Activated naive CD8-positive, alpha-beta T cell treated with anti-CD3 and anti-CD28 coated beads, Interleukin-2, amount 10 ng/mL, durations not matched to agents 7 days and 5 days (primary cell): Measurements from ENCODE around the gene SDC1. TPM values are rescaled to one million over a fixed set of nuclear protein-coding genes. Genes with fewer than 3 reads are reported as not detected.
"Not testable (repeated sequence)": the region's sequence is repeated elsewhere in the genome, so short reads cannot be mapped to it uniquely, and the experiment has no call there.

Experiments used
- ATAC-seq: fragments of 150-1000 bp; cut with Tn5 transposase; one replicate; pipeline ENCODE4 v1.10.0; 2021; ENCODE audit warnings: low read depth, moderate library complexity
- POLR2A ChIA-PET: fragments of 350-600 bp; sonication (Branson Sonifier 250); formaldehyde crosslinking; loops from one replicate; lab custom pipeline; 2021; ENCODE audit warnings: antibody characterized with exemption; lab: Charles Lee
- DNase-seq: peaks from one replicate; pipeline ENCODE4 v3.0.0; 2021
- H3K27ac Mint-ChIP-seq: one replicate; pipeline ENCODE4 v1.8.0; 2022; ENCODE audit warnings: mild to moderate bottlenecking, mixed read lengths
- H3K27me3 Mint-ChIP-seq: one replicate; pipeline ENCODE4 v1.8.0; 2022; ENCODE audit warnings: mild to moderate bottlenecking, moderate library complexity, mixed read lengths
- H3K36me3 Mint-ChIP-seq: one replicate; pipeline ENCODE4 v1.8.0; 2021; ENCODE audit warnings: mild to moderate bottlenecking, mixed read lengths
- H3K4me1 Mint-ChIP-seq: one replicate; pipeline ENCODE4 v1.8.0; 2021; ENCODE audit warnings: mixed read lengths
- H3K4me3 Mint-ChIP-seq: one replicate; pipeline ENCODE4 v1.8.0; 2022; ENCODE audit warnings: mild to moderate bottlenecking, moderate library complexity, mixed read lengths
- H3K9me3 Mint-ChIP-seq: one replicate; pipeline ENCODE4 v1.8.0; 2021; ENCODE audit warnings: mixed read lengths
- total RNA-seq, 2 experiments: library from RNA; stranded (reverse); gene quantifications; one replicate each; pipeline ENCODE4 v1.2.3, GENCODE V29; 2021

SDC1 gene, protein sequence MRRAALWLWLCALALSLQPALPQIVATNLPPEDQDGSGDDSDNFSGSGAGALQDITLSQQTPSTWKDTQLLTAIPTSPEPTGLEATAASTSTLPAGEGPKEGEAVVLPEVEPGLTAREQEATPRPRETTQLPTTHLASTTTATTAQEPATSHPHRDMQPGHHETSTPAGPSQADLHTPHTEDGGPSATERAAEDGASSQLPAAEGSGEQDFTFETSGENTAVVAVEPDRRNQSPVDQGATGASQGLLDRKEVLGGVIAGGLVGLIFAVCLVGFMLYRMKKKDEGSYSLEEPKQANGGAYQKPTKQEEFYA
- total RNA-seq: under 1 TPM in 1 of 2 experiments, not detected in 1; 0.22 TPM

DNA sequence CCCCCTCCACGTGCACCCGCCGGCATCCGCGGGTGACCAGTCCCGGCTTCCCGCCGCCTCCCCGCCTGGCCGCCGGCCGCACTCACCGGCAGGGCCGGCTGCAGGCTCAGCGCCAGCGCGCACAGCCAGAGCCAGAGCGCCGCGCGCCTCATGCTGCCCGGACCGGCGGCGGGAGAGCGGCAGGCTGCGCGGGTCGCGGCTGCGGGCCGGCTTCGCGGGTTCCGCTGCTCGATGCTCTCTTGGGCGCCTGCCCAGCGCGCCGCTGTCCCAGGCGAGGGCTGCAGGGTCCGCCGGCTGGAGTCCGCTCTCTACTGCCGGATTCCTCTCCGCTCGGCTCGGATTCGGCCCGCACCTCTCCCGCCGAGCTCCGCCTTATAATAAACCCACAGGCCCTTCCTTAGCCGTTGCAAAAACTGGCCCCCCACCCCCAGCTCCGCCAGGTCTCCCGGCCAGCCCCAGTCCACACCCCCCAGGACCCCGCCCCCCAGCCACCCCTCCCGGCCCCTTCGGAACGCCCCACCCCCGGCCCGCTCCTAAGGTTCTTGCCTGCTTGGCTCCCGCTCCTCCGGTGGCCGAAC, at the start of gene SDC1:
SDC1 (minus strand) TSS at position 415 of the 578 bp plus-strand sequence; CDS start at position 152, 263 bp downstream.
- Mint-ChIP-seq H3K4me3 (peak within 1 kb of the TSS; percentile 54), H3K9me3 (no peaks in the 10 kb centered on the region), H3K27ac (no peak within 1 kb of the TSS), H3K36me3 (no peaks in the 10 kb centered on the region), H3K4me1 (peaks cover 6% of the 10 kb centered on the region), H3K27me3 (peaks cover 65% of the 10 kb centered on the region)
- DNase-seq (peak; percentile 52), ATAC-seq (no peak)
- POLR2A ChIA-PET: no interaction called here

DNA sequence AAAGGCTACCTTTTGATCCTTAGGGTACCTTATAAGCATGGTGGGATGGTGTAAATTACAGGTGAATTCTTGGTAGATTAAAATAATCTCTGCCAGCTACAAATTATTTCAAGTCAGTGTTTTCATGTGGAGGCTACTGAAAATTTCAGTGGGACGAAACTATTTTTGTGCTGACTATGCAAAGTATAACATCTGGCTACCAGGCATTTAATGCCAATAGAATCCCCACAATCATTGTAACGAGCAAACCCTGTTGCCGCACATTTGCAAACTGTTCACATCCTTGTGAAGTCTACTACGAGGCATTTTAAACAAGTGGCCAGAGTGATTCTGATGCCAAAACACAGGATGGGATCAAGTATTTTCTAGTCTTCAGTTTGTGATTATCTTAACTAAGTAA, 48.1 kb upstream of the SDC1 start:
- POLR2A ChIA-PET: no interaction called here
- Mint-ChIP-seq H3K27ac (no peak overlapping the region), H3K27me3 (no peaks in the 10 kb centered on the region), H3K4me3 (no peak overlapping the region), H3K36me3 (peaks cover 31% of the 10 kb centered on the region), H3K4me1 (peaks cover 3% of the 10 kb centered on the region), H3K9me3 (no peaks in the 10 kb centered on the region)
- DNase-seq: no peak
- no peak for ATAC-seq

DNA sequence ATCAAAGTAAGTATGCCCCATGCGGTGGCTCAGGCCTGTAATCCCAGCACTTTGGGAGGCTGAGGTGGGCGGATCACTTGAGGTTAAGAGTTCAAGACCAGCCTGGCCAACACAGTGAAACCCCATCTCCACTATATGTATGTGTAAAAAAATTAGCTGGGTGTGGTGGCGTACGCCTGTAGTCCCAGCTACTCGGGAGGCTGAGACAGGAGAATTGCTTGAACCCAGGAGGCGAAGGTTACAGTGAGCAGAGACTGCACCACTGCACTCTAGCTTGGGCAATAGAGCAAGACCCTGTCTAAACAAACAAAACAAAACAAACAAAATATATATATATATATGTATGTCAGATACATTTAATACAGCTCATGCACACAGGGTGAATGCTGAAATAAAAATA, 43.4 kb upstream of the SDC1 start:
- POLR2A ChIA-PET: not testable (repeated sequence)

DNA sequence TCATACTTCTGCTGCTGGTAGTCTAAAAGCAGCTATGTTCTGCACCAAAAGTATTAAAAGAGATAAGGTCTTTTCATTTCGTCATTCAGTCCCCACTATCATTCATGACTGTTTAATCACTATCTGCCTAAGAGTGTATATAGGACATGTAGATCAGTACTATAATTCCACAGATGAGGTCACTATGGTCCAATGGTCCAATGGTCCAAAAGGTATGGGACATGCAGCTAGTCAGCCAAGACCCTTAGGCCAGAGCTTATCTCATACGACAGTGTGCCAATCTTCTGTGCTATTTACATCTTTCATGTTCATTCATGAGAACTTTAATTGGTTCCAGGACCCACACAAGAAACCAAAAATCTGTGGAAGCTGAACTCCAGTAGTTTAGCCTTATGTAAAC, 42.6 kb upstream of the SDC1 start:
- H3K36me3 Mint-ChIP-seq: peaks cover 26% of the 10 kb centered on the region
- POLR2A ChIA-PET: no interaction called here
- DNase-seq (no peak), ATAC-seq (no peak)
- H3K27ac Mint-ChIP-seq: no peak overlapping the region
- H3K9me3 Mint-ChIP-seq: no peaks in the 10 kb centered on the region
- H3K4me3 Mint-ChIP-seq: no peak overlapping the region
- H3K27me3 Mint-ChIP-seq: no peaks in the 10 kb centered on the region
- H3K4me1 Mint-ChIP-seq: peaks cover 16% of the 10 kb centered on the region

More for the DNA sequence above, 43.4 kb upstream of the SDC1 start:
- not testable (repeated sequence) for DNase-seq, H3K27me3 Mint-ChIP-seq, H3K27ac Mint-ChIP-seq, ATAC-seq, H3K4me3 Mint-ChIP-seq, H3K9me3 Mint-ChIP-seq
- peaks cover 29% of the 10 kb centered on the region for H3K36me3 Mint-ChIP-seq
- peaks cover 16% of the 10 kb centered on the region for H3K4me1 Mint-ChIP-seq

DNA sequence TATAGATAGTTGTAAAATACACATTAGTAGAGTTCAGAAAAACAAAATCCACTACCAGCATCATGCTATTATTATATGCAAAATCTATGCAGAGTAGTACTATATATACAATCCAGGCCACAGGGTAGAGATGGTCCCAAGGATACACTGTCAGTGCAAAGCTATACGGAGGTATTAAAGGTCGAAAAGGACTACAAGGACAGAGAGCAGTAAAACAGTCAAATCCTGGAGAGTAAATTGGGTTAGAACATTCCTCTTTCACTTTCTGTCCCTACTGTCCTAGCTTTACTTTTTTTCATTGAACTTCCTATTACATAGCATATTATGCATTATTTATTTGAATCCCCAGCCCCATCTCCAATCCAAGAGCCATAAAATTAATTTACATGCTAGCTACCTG, 39.7 kb upstream of the SDC1 start:
- POLR2A ChIA-PET: interaction anchor here (0.7 to 1.0 kb wide), 2 partner anchors 335 to 363 kb away, joined by 3 to 4 read pairs; partner anchors contain the start of gene TTC32
- no peak overlapping the region for H3K27ac Mint-ChIP-seq
- no peaks in the 10 kb centered on the region for H3K27me3 Mint-ChIP-seq
- ATAC-seq: no peak
- H3K4me1 Mint-ChIP-seq: peaks cover 16% of the 10 kb centered on the region
- no peak for DNase-seq
- H3K9me3 Mint-ChIP-seq: no peaks in the 10 kb centered on the region
- no peak overlapping the region for H3K4me3 Mint-ChIP-seq
- peaks cover 15% of the 10 kb centered on the region for H3K36me3 Mint-ChIP-seq

DNA sequence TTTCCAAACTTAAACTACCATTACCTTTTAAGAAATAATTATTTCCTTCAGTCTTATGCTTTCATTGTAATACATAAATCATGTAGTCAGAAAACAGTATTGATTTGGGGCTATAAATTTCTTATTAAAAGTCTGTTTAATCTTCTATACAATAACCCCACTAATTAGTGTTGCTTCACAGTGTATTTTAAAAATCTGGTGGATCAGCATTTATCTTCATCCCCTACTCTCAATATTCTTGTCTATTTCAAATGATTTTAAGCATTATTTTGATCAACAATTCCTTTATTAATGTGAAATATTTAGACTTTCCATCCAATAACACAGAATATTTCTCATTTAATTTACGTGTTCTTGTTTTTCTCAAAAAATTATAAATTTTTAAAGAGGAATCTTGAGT, 32.5 kb upstream of the SDC1 start:
- POLR2A ChIA-PET: no interaction called here
- no peaks in the 10 kb centered on the region for H3K27me3 Mint-ChIP-seq
- no peak for ATAC-seq
- no peaks in the 10 kb centered on the region for H3K9me3 Mint-ChIP-seq
- no peak overlapping the region for H3K4me3 Mint-ChIP-seq
- H3K27ac Mint-ChIP-seq: no peak overlapping the region
- DNase-seq: no peak
- peaks cover 2% of the 10 kb centered on the region for H3K4me1 Mint-ChIP-seq
- peaks cover 20% of the 10 kb centered on the region for H3K36me3 Mint-ChIP-seq

DNA sequence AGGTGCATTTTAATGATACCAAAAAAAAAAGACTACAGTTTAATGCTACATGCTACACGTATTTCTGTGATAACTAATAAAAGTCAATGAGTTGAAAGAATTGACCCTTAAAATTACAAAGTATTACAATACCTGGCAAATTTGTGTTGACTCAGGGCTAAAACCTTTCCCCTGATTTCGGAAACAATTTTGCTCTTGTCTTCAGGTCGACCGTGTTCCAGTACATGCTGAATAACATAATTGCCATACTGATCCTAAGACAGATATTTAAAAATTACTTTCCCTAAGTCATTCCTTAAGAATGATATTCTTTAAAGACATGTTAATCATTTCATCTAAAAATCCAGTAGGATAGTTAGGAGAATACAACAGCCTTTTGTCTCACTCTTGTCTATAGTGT, 29.8 kb upstream of the SDC1 start:
- no peak overlapping the region for H3K4me3 Mint-ChIP-seq
- no peaks in the 10 kb centered on the region for H3K27me3 Mint-ChIP-seq
- ATAC-seq: no peak
- H3K36me3 Mint-ChIP-seq: peaks cover 29% of the 10 kb centered on the region
- POLR2A ChIA-PET: no interaction called here
- no peak for DNase-seq
- no peak overlapping the region for H3K27ac Mint-ChIP-seq
- peaks cover 5% of the 10 kb centered on the region for H3K4me1 Mint-ChIP-seq
- H3K9me3 Mint-ChIP-seq: no peaks in the 10 kb centered on the region

DNA sequence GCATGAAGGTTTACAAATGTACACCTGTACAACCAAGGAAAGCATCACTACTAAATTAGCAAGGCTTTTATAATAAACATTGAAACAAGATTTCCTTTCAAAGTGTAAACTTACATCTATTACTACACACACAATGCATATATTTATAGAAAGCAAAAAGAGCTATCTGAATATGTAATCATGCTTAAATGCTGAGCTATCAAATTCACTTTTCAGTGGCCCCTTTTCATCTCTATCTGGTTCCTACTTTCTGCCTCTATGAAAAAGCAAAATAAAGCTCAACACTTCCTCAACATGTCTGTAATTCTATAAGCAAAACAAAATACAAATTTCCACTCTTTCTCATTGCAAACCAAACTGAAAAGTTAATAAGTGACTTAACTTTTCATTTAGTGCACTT, 25.5 kb upstream of the SDC1 start:
- DNase-seq (no peak), ATAC-seq (no peak)
- Mint-ChIP-seq H3K4me1 (peaks cover 5% of the 10 kb centered on the region), H3K27me3 (no peaks in the 10 kb centered on the region), H3K27ac (no peak overlapping the region), H3K36me3 (peaks cover 45% of the 10 kb centered on the region), H3K9me3 (no peaks in the 10 kb centered on the region), H3K4me3 (no peak overlapping the region)
- POLR2A ChIA-PET: no interaction called here

DNA sequence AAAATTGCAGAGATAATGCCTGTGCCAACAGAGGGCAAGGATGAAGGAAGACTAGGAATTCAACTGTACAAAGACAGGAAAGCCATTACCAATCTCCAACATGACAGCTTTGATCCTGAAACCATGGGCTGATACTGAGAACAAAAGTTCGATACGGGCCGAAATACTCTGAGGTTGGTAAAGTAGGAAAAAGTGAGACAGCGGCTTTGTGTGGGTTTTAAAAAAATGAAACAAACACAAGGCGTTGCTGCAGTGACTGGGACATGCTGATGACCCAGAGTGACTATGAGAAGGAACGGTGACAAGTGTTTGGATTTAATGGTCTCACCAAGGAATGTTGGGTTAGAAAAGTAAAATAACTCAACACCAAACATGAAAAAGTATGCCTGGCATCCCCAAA, 24.2 kb upstream of the SDC1 start:
- ATAC-seq (no peak), DNase-seq (no peak)
- Mint-ChIP-seq H3K36me3 (peaks cover 40% of the 10 kb centered on the region), H3K27me3 (no peaks in the 10 kb centered on the region), H3K27ac (no peak overlapping the region), H3K9me3 (no peaks in the 10 kb centered on the region), H3K4me3 (no peak overlapping the region), H3K4me1 (peaks cover 5% of the 10 kb centered on the region)
- POLR2A ChIA-PET: no interaction called here

DNA sequence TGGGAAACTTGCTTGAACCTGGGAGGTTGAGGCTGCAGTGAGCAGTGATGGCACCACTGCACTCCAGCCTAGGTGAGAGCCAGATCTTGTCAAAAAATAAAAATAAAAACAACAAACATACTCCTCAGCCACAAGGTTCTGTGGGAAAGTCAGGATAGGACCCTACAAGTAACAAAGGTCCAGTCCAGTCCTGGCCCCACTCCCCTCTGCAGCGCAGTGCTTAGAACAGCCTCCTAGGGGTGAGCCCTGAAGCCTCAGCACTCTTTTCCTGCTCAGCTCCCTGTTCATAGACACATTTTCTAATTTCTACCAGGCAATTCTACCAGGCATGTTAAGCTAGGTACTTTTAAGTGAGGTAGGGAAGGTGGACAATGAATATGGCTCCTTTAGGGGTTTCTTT, 22.2 kb upstream of the SDC1 start:
- Mint-ChIP-seq H3K4me1 (peaks cover under 1% of the 10 kb centered on the region), H3K36me3 (peaks cover 32% of the 10 kb centered on the region), H3K9me3 (no peaks in the 10 kb centered on the region), H3K4me3 (no peak overlapping the region), H3K27me3 (no peaks in the 10 kb centered on the region), H3K27ac (no peak overlapping the region)
- POLR2A ChIA-PET: no interaction called here
- no peak for DNase-seq
- no peak for ATAC-seq

DNA sequence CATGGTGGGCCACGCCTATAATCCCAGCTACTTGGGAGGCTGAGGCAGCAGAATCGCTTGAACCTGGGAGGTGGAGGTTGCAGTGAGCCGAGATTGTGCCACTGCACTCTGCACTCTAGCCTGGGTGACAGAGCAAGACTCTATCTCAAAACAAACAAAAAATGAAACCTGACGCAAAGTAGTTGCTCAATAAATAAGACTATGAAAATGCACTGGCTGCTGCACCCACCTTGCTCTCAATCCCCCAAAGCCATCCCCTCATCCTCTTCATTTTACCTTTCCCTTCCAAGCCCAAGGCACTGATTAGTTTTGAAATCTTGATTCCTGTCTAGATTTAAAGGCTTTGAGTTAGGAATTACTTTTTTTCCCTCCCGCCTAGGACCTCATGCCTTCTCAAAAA, 18.7 kb upstream of the SDC1 start:
- not testable (repeated sequence) for H3K27me3 Mint-ChIP-seq

DNA sequence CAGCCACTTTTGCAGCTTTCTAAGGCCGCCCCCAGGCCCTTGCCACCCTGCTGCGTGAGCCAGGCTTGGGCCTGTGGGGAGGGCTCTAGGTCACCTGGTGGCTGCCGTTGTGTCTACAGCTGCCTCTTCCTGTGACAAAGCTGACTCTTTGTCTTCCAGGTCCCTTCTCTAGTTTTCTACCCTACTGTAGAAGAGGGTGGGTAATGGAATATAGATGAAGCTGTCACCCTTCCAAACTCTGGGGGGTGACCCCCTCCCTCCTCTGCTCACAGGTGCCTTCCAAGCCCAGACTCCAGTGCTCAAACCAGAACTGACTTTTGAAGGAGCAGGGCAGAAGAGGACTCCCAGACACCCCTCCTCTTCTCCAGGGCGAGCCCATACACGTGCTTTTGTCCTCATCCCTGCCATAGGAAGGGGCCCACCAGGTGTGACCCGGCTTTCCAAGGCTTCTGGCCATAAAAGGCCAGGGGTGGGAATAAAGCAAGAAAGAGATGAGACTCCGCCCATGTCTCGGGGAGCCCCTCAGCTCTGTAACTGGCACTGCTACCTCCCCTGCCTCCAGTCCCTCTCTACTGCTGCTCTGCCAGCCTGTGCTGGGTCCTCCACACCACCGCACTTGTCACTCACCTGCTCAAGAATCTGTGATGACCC, 17.9 kb upstream of the SDC1 start:
- POLR2A ChIA-PET: no interaction called here
- peak overlapping the region; percentile 55 for H3K27ac Mint-ChIP-seq
- peaks cover 5% of the 10 kb centered on the region for H3K27me3 Mint-ChIP-seq
- no peak for DNase-seq
- H3K4me1 Mint-ChIP-seq: peaks cover 2% of the 10 kb centered on the region
- H3K36me3 Mint-ChIP-seq: peaks cover 9% of the 10 kb centered on the region
- no peak overlapping the region for H3K4me3 Mint-ChIP-seq
- no peaks in the 10 kb centered on the region for H3K9me3 Mint-ChIP-seq
- ATAC-seq: peak; percentile 32

More for the DNA sequence above, 18.7 kb upstream of the SDC1 start:
- POLR2A ChIA-PET, H3K27ac Mint-ChIP-seq, H3K4me1 Mint-ChIP-seq, DNase-seq, H3K4me3 Mint-ChIP-seq, H3K9me3 Mint-ChIP-seq, ATAC-seq: not testable (repeated sequence)
- H3K36me3 Mint-ChIP-seq: peaks cover 13% of the 10 kb centered on the region

DNA sequence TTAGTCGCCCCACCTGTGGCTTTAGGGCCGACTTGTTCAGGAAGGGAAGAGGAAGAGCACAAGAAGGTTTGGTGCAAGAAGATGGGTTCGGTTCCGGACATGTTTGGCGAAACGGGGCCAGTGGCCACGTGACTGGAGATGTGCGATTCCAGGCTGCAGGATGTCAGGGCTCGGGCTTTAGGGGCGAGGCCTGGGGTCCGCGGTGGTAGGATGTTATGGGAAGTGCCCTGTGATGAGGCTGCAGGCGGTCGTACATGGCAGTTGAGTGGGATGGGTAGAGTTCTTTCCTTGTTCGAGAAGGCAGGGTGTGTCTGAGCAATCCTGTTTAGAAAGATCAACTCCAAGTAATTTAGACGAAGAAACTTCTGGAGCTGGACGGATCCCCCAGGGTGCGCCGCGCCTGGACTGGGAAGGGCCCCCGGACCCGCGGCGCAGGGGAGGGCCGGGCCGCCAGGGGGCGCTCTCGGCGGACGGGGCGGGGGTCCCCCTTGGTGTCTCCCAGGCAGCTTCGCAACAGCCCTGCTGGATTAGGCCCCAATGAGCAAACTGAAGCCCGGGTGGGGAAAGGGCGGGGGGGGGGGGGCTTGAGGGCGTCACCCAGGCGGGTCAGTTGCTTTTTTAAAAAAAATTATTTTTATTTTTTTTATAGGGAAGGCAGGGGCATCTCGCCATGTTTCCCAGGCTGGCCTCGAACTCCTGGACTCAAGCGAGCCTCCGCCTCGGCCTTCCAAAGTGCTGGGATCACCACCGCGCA, 17.2 kb upstream of the SDC1 start:
- peaks cover 3% of the 10 kb centered on the region for H3K36me3 Mint-ChIP-seq
- no peak overlapping the region for H3K27ac Mint-ChIP-seq
- H3K9me3 Mint-ChIP-seq: no peaks in the 10 kb centered on the region
- POLR2A ChIA-PET: no interaction called here
- peaks cover 2% of the 10 kb centered on the region for H3K4me1 Mint-ChIP-seq
- peak overlapping the region; percentile 39 for H3K4me3 Mint-ChIP-seq
- ATAC-seq: peak; percentile 47
- H3K27me3 Mint-ChIP-seq: peaks cover 9% of the 10 kb centered on the region
- peak; percentile 62 for DNase-seq
